ENCODE measurements around the gene SLC35B1.
A peak's percentile ranks its signal among the peaks of the same experiment; 100 is the strongest.

Gene SLC35B1

GRCh38 chr17:49670641-49671040, 37.1 kb downstream of the SLC35B1 start:
- peak; percentile 53 for DNase-seq (ENCODE audit: low read depth)

GRCh38 chr17:49670002-49670401, 37.8 kb downstream of the SLC35B1 start:
- no peak for DNase-seq (ENCODE audit: low read depth)

DNA sequence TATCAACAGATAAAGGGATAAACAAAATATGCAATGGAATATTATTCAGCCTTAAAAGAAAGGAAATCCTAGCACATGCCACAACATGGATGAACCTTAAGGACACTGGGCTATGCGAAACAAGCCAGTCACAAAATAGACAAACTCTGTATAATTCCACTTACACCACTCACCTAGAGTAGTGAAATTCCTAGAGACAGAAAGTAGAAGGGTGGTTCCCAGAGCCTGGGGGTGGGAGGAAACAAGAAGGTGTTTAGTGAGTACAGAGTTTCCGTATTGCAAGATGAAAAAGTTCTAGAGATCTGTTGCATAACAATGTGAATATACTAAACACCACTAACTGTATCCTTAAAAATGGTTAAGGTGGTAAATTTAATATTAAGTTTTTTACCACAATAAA, 39.9 kb downstream of the SLC35B1 start:
- DNase-seq (ENCODE audit: low read depth) = no peak

DNA sequence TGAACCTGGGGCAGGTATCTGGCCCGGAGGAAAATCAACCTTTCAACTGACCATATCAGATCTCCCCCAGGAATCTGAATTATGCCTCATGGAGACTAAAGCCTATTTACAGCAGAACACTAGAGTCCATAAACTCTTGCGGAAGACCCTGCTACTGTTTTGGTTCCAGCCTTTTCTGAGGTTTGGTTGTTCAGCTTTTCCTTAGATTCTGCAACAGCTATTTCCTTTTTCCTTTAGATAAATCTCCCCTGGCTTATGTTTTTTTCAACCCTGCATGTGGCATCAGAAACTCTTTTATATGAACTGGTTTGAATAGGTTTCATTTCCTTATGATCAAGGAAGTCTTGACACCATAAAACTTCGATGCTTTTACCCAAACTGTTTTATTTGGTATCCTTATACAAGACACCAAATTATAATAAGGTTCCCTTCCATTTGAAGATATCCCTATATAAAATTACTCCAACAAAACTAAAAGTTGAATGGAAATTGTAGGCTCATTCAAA, 43.0 kb downstream of the SLC35B1 start:
- no peak for DNase-seq (ENCODE audit: low read depth)

GRCh38 chr17:49659661-49660382, 47.9 kb downstream of the SLC35B1 start:
- DNase-seq (ENCODE audit: low read depth) = no peak

- no peak for DNase-seq (ENCODE audit: low read depth)
Measured at GRCh38 chr17:49656247-49656646, 51.5 kb downstream of the SLC35B1 start.
